Measurements from ENCODE around the gene MAPT.

Gene MAPT

DNA sequence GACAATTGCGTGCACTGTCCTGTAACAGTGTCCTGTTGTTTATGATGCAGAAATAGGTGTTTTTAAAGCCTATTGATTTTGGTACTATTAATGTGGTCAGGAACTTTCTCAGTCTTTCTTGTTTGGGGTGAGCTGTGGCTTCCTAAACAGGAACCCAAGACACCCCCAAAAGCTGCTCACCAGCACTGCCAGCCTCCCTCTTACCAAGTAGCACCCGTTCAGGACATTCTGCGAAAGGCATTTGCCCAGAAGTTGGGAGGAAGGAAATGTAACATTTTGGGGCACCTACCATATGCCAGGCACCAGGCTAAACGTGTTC lies 83.1 kb downstream of the MAPT start:
- TF ChIP-seq TEAD4 (IDR thresholded peaks at IDR 0.05): no peak
- TF ChIP-seq ZBTB7A (IDR thresholded peaks at IDR 0.05; ENCODE audit: low read depth): no peak
- TF ChIP-seq TCF12 (IDR thresholded peaks at IDR 0.05; ENCODE audit: low read depth): no peak
- no peak for TF ChIP-seq RAD21 (IDR thresholded peaks at IDR 0.05; ENCODE audit: low read depth)
- no peak for TF ChIP-seq TAF1 (IDR thresholded peaks at IDR 0.05; ENCODE audit: low read depth)
- TF ChIP-seq EGR1 (IDR thresholded peaks at IDR 0.05): no peak
- TF ChIP-seq EP300 (IDR thresholded peaks at IDR 0.05; ENCODE audit: borderline replicate concordance): no peak
- TF ChIP-seq NFIC (IDR thresholded peaks at IDR 0.05): no peak
- TF ChIP-seq CREB1 (IDR thresholded peaks at IDR 0.05; ENCODE audit: low read depth): no peak
- no peak for TF ChIP-seq CEBPB (IDR thresholded peaks at IDR 0.05)
- TF ChIP-seq, protein P1, sequence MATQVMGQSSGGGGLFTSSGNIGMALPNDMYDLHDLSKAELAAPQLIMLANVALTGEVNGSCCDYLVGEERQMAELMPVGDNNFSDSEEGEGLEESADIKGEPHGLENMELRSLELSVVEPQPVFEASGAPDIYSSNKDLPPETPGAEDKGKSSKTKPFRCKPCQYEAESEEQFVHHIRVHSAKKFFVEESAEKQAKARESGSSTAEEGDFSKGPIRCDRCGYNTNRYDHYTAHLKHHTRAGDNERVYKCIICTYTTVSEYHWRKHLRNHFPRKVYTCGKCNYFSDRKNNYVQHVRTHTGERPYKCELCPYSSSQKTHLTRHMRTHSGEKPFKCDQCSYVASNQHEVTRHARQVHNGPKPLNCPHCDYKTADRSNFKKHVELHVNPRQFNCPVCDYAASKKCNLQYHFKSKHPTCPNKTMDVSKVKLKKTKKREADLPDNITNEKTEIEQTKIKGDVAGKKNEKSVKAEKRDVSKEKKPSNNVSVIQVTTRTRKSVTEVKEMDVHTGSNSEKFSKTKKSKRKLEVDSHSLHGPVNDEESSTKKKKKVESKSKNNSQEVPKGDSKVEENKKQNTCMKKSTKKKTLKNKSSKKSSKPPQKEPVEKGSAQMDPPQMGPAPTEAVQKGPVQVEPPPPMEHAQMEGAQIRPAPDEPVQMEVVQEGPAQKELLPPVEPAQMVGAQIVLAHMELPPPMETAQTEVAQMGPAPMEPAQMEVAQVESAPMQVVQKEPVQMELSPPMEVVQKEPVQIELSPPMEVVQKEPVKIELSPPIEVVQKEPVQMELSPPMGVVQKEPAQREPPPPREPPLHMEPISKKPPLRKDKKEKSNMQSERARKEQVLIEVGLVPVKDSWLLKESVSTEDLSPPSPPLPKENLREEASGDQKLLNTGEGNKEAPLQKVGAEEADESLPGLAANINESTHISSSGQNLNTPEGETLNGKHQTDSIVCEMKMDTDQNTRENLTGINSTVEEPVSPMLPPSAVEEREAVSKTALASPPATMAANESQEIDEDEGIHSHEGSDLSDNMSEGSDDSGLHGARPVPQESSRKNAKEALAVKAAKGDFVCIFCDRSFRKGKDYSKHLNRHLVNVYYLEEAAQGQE (IDR thresholded peaks at IDR 0.05; ENCODE audit: low read depth): no peak
- no peak for TF ChIP-seq FOXM1 (IDR thresholded peaks at IDR 0.05; ENCODE audit: borderline replicate concordance, low read depth)
- TF ChIP-seq, protein P2, sequence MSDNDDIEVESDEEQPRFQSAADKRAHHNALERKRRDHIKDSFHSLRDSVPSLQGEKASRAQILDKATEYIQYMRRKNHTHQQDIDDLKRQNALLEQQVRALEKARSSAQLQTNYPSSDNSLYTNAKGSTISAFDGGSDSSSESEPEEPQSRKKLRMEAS (IDR thresholded peaks at IDR 0.05): no peak
- no peak for TF ChIP-seq USF1 (IDR thresholded peaks at IDR 0.05)
- no peak for TF ChIP-seq YY1 (IDR thresholded peaks at IDR 0.05; ENCODE audit: low read depth)

GRCh38 chr17:45977976-45978626 lies 83.7 kb downstream of the MAPT start:
- TF ChIP-seq TEAD4 (IDR thresholded peaks at IDR 0.05) (no peak), NFIC (IDR thresholded peaks at IDR 0.05) (no peak), EGR1 (IDR thresholded peaks at IDR 0.05) (no peak), USF1 (IDR thresholded peaks at IDR 0.05) (no peak), EP300 (IDR thresholded peaks at IDR 0.05; ENCODE audit: borderline replicate concordance) (no peak), TAF1 (IDR thresholded peaks at IDR 0.05; ENCODE audit: low read depth) (no peak), TCF12 (IDR thresholded peaks at IDR 0.05; ENCODE audit: low read depth) (no peak), ZBTB7A (IDR thresholded peaks at IDR 0.05; ENCODE audit: low read depth) (no peak), YY1 (IDR thresholded peaks at IDR 0.05; ENCODE audit: low read depth) (no peak), FOXM1 (IDR thresholded peaks at IDR 0.05; ENCODE audit: borderline replicate concordance, low read depth) (no peak), RAD21 (IDR thresholded peaks at IDR 0.05; ENCODE audit: low read depth) (no peak), CREB1 (IDR thresholded peaks at IDR 0.05; ENCODE audit: low read depth) (no peak), CEBPB (IDR thresholded peaks at IDR 0.05) (no peak)
- TF ChIP-seq, protein P2 (IDR thresholded peaks at IDR 0.05): no peak
- TF ChIP-seq, protein P1 (IDR thresholded peaks at IDR 0.05; ENCODE audit: low read depth): no peak

GRCh38 chr17:45979137-45979536 lies 84.8 kb downstream of the MAPT start:
- TF ChIP-seq TCF12 (IDR thresholded peaks at IDR 0.05; ENCODE audit: low read depth) (no peak), ZBTB7A (IDR thresholded peaks at IDR 0.05; ENCODE audit: low read depth) (no peak), TEAD4 (IDR thresholded peaks at IDR 0.05) (no peak), USF1 (IDR thresholded peaks at IDR 0.05) (no peak), FOXM1 (IDR thresholded peaks at IDR 0.05; ENCODE audit: borderline replicate concordance, low read depth) (no peak), TAF1 (IDR thresholded peaks at IDR 0.05; ENCODE audit: low read depth) (no peak), YY1 (IDR thresholded peaks at IDR 0.05; ENCODE audit: low read depth) (no peak), CREB1 (IDR thresholded peaks at IDR 0.05; ENCODE audit: low read depth) (no peak), NFIC (IDR thresholded peaks at IDR 0.05) (no peak), RAD21 (IDR thresholded peaks at IDR 0.05; ENCODE audit: low read depth) (no peak), CEBPB (IDR thresholded peaks at IDR 0.05) (no peak), EP300 (IDR thresholded peaks at IDR 0.05; ENCODE audit: borderline replicate concordance) (no peak), EGR1 (IDR thresholded peaks at IDR 0.05) (no peak)
- TF ChIP-seq, protein P1 (IDR thresholded peaks at IDR 0.05; ENCODE audit: low read depth): no peak
- TF ChIP-seq, protein P2 (IDR thresholded peaks at IDR 0.05): no peak

Measured in Ishikawa (cell line).